VCaP (cell line): Measurements from ENCODE around the gene PCDHB6.
A peak's percentile ranks its signal among the peaks of the same experiment; 100 is the strongest.
"Not testable (repeated sequence)": the region's sequence is repeated elsewhere in the genome, so short reads cannot be mapped to it uniquely, and the experiment has no call there.

Experiments used
- H3K27ac ChIP-seq: fragments of 450-650 bp; 2 replicates; pipeline ENCODE4 v1.5.1; 2017
- TF ChIP-seq, protein P1 (sequence below): fragments of 450-650 bp; conservative IDR thresholded peaks from 2 replicates; pipeline ENCODE4 v1.5.1; 2017; ENCODE audit warnings: mild to moderate bottlenecking, moderate library complexity

The PCDHB6 gene

DNA sequence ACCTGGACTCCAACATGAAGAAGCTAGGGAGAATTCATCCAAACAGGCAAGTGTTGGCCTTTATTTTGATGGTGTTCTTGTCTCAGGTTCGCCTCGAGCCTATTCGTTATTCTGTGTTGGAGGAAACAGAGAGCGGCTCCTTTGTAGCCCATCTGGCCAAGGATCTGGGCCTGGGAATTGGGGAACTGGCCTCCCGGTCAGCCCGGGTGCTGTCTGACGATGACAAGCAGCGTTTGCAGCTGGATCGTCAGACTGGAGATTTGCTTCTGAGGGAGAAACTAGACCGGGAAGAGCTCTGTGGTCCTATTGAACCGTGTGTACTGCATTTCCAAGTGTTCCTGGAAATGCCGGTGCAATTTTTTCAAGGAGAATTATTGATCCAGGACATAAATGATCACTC lies 27.9 kb upstream of the PCDHB6 start:
- no peak overlapping the region for H3K27ac ChIP-seq
- TF ChIP-seq, protein P1, sequence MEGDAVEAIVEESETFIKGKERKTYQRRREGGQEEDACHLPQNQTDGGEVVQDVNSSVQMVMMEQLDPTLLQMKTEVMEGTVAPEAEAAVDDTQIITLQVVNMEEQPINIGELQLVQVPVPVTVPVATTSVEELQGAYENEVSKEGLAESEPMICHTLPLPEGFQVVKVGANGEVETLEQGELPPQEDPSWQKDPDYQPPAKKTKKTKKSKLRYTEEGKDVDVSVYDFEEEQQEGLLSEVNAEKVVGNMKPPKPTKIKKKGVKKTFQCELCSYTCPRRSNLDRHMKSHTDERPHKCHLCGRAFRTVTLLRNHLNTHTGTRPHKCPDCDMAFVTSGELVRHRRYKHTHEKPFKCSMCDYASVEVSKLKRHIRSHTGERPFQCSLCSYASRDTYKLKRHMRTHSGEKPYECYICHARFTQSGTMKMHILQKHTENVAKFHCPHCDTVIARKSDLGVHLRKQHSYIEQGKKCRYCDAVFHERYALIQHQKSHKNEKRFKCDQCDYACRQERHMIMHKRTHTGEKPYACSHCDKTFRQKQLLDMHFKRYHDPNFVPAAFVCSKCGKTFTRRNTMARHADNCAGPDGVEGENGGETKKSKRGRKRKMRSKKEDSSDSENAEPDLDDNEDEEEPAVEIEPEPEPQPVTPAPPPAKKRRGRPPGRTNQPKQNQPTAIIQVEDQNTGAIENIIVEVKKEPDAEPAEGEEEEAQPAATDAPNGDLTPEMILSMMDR, result no peak

DNA sequence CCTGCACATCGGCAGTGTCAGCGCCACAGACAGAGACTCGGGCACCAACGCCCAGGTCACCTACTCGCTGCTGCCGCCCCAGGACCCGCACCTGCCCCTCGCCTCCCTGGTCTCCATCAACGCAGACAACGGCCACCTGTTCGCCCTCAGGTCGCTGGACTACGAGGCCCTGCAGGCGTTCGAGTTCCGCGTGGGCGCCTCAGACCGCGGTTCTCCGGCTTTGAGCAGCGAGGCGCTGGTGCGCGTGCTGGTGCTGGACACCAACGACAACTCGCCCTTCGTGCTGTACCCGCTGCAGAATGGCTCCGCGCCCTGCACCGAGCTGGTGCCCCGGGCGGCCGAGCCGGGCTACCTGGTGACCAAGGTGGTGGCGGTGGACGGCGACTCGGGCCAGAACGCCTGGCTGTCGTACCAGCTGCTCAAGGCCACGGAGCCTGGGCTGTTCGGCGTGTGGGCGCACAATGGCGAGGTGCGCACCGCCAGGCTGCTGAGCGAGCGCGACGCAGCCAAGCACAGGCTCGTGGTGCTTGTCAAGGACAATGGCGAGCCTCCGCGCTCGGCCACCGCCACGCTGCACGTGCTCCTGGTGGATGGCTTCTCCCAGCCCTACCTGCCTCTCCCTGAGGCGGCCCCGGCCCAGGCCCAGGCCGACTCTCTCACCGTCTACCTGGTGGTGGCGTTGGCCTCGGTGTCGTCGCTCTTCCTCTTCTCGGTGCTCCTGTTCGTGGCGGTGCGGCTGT lies 26.3 kb upstream of the PCDHB6 start:
- H3K27ac ChIP-seq, result not testable (repeated sequence)

DNA sequence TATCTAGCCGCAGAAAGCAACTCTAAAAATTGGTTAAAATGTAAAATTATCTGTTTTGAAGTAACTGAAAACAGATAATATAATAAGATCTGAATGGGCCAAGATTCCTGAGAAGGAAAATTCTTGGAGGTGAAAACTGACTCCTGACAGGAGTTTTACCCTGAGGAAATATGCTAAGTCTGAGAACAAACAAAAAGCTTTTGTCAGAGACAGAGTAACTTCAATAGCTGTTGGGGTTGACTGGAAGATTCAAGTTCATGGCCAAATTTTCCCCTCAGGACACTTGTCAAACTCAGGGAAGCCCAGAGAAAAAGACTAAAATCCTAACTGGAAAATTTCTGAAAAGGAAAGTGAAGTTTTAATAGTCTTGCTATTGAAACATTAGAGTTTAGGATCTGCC lies 22.6 kb upstream of the PCDHB6 start:
- TF ChIP-seq, protein P1, result no peak

DNA sequence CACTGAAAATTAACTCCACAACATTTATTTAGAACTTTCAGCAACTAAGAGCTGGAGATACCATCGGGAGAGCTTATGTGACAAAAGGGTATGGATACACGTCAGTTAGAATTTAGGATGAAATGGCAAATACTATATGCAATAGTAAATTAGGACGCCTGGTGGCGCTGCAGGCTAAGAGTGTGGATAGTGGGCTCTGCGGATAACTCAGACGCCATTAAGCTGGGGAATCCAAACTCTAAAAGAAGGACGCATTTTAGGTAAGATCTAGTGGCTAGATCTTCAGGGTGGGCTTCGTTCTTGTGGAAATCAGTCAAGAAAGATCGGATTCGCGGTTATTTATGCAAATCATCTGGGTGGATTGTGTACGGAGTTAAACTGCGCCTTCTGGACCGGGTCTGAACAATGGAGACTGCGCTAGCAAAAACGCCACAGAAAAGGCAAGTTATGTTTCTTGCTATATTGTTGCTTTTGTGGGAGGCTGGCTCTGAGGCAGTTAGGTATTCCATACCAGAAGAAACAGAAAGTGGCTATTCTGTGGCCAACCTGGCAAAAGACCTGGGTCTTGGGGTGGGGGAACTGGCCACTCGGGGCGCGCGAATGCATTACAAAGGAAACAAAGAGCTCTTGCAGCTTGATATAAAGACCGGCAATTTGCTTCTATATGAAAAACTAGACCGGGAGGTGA lies 14.7 kb upstream of the PCDHB6 start, which contains the start of gene PCDHB5:
Gene PCDHB5, plus strand, starts transcription at position 177 of the 688 bp plus-strand sequence. Its CDS starts 229 bp downstream, at position 406.
- peak within 1 kb of the TSS; percentile 46; the same call in 1 of the 2 replicates for H3K27ac ChIP-seq
- TF ChIP-seq, protein P1, result peak; percentile 79

More for the DNA sequence above, 22.6 kb upstream of the PCDHB6 start:
- peak overlapping the region; percentile 27 for H3K27ac ChIP-seq

DNA sequence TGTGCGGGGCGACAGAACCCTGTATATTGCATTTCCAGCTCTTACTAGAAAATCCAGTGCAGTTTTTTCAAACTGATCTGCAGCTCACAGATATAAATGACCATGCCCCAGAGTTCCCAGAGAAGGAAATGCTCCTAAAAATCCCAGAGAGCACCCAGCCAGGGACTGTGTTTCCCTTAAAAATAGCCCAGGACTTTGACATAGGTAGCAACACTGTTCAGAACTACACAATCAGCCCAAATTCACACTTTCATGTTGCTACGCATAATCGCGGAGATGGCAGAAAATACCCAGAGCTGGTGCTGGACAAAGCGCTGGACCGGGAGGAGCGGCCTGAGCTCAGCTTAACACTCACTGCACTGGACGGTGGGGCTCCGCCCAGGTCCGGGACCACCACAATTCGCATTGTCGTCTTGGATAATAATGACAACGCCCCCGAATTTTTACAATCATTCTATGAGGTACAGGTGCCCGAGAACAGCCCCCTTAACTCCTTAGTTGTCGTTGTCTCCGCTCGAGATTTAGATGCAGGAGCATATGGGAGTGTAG lies 14.1 kb upstream of the PCDHB6 start:
- H3K27ac ChIP-seq, result peak overlapping the region; percentile 46; the same call in 1 of the 2 replicates
- TF ChIP-seq, protein P1, result no peak

DNA sequence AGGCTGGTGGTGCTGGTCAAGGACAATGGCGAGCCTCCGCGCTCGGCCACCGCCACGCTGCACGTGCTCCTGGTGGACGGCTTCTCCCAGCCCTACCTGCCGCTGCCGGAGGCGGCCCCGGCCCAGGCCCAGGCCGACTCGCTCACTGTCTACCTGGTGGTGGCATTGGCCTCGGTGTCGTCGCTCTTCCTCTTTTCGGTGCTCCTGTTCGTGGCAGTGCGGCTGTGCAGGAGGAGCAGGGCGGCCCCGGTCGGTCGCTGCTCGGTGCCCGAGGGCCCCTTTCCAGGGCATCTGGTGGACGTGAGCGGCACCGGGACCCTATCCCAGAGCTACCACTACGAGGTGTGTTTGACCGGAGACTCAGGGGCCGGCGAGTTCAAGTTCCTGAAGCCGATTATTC lies 12.5 kb upstream of the PCDHB6 start:
- not testable (repeated sequence) for H3K27ac ChIP-seq

DNA sequence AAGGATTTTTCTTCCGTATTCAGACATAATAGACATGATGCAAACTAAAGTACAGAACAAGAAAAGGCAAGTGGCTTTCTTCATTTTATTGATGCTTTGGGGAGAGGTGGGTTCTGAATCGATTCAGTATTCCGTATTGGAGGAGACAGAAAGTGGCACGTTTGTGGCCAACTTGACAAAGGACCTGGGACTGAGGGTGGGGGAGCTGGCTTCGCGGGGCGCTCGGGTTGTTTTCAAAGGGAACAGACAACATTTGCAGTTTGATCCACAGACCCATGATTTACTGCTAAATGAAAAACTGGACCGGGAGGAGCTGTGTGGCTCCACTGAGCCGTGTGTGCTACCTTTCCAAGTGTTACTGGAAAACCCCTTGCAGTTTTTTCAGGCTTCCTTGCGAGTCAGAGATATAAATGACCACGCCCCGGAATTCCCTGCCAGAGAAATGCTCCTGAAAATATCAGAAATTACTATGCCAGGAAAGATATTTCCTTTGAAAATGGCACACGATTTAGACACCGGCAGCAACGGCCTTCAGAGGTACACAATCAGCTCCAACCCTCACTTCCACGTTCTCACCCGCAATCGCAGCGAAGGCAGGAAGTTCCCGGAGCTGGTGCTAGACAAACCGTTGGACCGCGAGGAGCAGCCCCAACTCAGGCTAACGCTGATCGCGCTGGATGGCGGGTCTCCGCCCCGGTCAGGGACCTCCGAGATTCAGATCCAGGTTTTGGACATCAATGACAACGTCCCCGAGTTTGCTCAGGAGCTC lies 551 bp downstream of the PCDHB6 start:
- TF ChIP-seq, protein P1, result no peak
- H3K27ac ChIP-seq, result no peak overlapping the region

DNA sequence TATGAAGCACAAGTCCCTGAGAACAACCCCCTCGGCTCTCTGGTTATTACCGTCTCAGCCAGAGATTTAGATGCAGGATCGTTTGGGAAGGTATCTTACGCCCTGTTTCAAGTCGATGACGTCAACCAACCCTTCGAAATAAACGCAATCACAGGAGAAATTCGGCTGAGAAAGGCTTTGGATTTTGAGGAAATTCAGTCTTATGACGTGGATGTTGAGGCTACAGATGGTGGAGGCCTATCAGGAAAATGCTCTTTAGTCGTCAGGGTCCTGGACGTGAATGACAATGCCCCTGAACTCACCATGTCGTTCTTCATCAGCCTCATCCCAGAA lies 1.1 kb downstream of the PCDHB6 start:
- H3K27ac ChIP-seq, result no peak overlapping the region
- TF ChIP-seq, protein P1, result no peak

DNA sequence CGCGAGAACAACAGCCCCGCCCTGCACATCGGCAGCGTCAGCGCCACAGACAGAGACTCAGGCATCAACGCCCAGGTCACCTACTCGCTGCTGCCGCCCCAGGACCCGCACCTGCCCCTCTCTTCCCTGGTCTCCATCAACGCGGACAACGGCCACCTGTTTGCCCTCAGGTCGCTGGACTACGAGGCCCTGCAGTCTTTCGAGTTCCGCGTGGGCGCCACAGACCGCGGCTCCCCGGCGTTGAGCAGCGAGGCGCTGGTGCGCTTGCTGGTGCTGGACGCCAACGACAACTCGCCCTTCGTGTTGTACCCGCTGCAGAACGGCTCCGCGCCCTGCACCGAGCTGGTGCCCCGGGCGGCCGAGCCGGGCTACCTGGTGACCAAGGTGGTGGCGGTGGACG lies 1.8 kb downstream of the PCDHB6 start:
- H3K27ac ChIP-seq, result not testable (repeated sequence)

DNA sequence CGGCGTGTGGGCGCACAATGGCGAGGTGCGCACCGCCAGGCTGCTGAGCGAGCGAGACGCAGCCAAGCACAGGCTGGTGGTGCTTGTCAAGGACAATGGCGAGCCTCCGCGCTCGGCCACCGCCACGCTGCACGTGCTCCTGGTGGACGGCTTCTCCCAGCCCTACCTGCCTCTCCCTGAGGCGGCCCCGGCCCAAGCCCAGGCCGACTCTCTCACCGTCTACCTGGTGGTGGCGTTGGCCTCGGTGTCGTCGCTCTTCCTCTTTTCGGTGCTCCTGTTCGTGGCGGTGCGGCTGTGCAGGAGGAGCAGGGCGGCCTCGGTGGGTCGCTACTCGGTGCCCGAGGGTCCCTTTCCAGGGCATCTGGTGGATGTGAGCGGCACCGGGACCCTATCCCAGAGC lies 2.2 kb downstream of the PCDHB6 start:
- H3K27ac ChIP-seq, result not testable (repeated sequence)
